Measurements from ENCODE around the gene RGL1. TPM values are rescaled to one million over a fixed set of nuclear protein-coding genes. Genes with fewer than 3 reads are reported as not detected.

Gene RGL1
- total RNA-seq, 1 donor from 2014 or later, result 68.1 TPM

- no peaks in the 10 kb centered on the region for H3K9me3 Mint-ChIP-seq (ENCODE audit: unreplicated experiment)
- no peak overlapping the region for H3K4me3 Mint-ChIP-seq (ENCODE audit: unreplicated experiment)
- no peak for DNase-seq (ENCODE audit: extremely low spot score, unreplicated experiment)
- TF ChIP-seq CTCF (IDR thresholded peaks at IDR 0.05), result no peak
- peak overlapping the region; percentile 82 for H3K27ac Mint-ChIP-seq (ENCODE audit: unreplicated experiment)
- H3K36me3 Mint-ChIP-seq (ENCODE audit: unreplicated experiment), result peaks cover 52% of the 10 kb centered on the region
- no peaks in the 10 kb centered on the region for H3K27me3 Mint-ChIP-seq (ENCODE audit: unreplicated experiment)
- peaks cover 59% of the 10 kb centered on the region for H3K4me1 Mint-ChIP-seq (ENCODE audit: unreplicated experiment)
Measured at GRCh38 chr1:183880531-183881243, 75.8 kb downstream of the RGL1 start.

GRCh38 chr1:183881387-183882131 lies 76.6 kb downstream of the RGL1 start:
- no peak for DNase-seq (ENCODE audit: extremely low spot score, unreplicated experiment)
- H3K4me3 Mint-ChIP-seq (ENCODE audit: unreplicated experiment), result no peak overlapping the region

GRCh38 chr1:183882335-183883167 lies 77.6 kb downstream of the RGL1 start:
- no peak for TF ChIP-seq CTCF (IDR thresholded peaks at IDR 0.05)
- Mint-ChIP-seq H3K9me3 (ENCODE audit: unreplicated experiment) (no peaks in the 10 kb centered on the region), H3K36me3 (ENCODE audit: unreplicated experiment) (peaks cover 48% of the 10 kb centered on the region), H3K27ac (ENCODE audit: unreplicated experiment) (peak overlapping the region; percentile 82), H3K4me3 (ENCODE audit: unreplicated experiment) (no peak overlapping the region), H3K27me3 (ENCODE audit: unreplicated experiment) (no peaks in the 10 kb centered on the region), H3K4me1 (ENCODE audit: unreplicated experiment) (peaks cover 52% of the 10 kb centered on the region)
- no peak for DNase-seq (ENCODE audit: extremely low spot score, unreplicated experiment)

More at GRCh38 chr1:183881387-183882131, 76.6 kb downstream of the RGL1 start:
- peaks cover 49% of the 10 kb centered on the region for H3K36me3 Mint-ChIP-seq (ENCODE audit: unreplicated experiment)
- no peaks in the 10 kb centered on the region for H3K27me3 Mint-ChIP-seq (ENCODE audit: unreplicated experiment)
- no peaks in the 10 kb centered on the region for H3K9me3 Mint-ChIP-seq (ENCODE audit: unreplicated experiment)
- peaks cover 52% of the 10 kb centered on the region for H3K4me1 Mint-ChIP-seq (ENCODE audit: unreplicated experiment)
- H3K27ac Mint-ChIP-seq (ENCODE audit: unreplicated experiment), result peak overlapping the region; percentile 82
- TF ChIP-seq CTCF (IDR thresholded peaks at IDR 0.05), result no peak

GRCh38 chr1:183883623-183884022 lies 78.7 kb downstream of the RGL1 start:
- Mint-ChIP-seq H3K27ac (ENCODE audit: unreplicated experiment) (no peak overlapping the region), H3K27me3 (ENCODE audit: unreplicated experiment) (no peaks in the 10 kb centered on the region), H3K4me3 (ENCODE audit: unreplicated experiment) (no peak overlapping the region), H3K36me3 (ENCODE audit: unreplicated experiment) (peaks cover 49% of the 10 kb centered on the region), H3K9me3 (ENCODE audit: unreplicated experiment) (no peaks in the 10 kb centered on the region), H3K4me1 (ENCODE audit: unreplicated experiment) (peaks cover 60% of the 10 kb centered on the region)
- no peak for DNase-seq (ENCODE audit: extremely low spot score, unreplicated experiment)
- TF ChIP-seq CTCF (IDR thresholded peaks at IDR 0.05), result no peak

Data from osteocyte (in vitro differentiated cells).